Ecto neural progenitor cell (in vitro differentiated cells): Measurements from ENCODE around the gene IQSEC1.

ENCODE experiments used
- DNase-seq: peaks from one replicate; pipeline ENCODE4 v3.0.0-alpha.2; 2018; ENCODE audit warnings: low spot score

Gene IQSEC1

DNA sequence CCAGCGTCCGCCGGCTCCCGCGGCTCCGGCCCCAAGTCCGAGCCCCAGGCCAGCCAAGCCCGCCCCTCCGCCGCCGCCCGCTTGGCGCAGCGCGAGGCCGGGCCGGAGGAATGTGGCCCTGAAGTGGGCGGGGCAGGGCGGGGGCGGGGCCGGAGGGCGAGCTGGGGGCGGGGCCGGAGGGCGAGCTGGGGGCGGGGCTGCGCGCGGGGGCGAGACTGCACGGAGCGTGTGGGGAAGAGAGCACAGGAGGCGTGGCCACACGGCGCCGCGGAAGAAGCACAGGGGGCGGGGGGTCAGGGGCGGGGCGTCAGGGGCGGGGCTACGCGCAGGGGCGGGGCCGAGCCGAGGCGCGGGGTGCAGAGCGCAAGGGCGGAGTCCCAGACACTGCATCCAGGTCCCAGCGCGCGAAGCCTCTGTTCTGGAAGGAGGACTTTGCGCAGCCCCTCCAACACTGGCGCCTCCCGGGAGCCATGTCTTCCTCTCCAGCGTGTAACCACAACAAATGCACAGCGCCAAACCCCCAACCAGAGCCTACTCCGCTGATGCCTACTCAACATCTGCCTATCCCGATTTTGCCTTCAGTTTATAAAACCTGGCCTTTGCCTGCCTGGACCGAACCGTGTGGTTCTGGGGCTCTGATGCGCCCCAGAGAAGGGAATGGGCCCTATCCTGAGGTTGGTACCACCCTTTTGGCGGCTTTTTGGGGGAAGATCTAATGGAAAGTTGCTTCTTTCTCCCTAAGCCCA is 105.5 kb downstream of the IQSEC1 start:
- DNase-seq, result peak; percentile 97

DNA sequence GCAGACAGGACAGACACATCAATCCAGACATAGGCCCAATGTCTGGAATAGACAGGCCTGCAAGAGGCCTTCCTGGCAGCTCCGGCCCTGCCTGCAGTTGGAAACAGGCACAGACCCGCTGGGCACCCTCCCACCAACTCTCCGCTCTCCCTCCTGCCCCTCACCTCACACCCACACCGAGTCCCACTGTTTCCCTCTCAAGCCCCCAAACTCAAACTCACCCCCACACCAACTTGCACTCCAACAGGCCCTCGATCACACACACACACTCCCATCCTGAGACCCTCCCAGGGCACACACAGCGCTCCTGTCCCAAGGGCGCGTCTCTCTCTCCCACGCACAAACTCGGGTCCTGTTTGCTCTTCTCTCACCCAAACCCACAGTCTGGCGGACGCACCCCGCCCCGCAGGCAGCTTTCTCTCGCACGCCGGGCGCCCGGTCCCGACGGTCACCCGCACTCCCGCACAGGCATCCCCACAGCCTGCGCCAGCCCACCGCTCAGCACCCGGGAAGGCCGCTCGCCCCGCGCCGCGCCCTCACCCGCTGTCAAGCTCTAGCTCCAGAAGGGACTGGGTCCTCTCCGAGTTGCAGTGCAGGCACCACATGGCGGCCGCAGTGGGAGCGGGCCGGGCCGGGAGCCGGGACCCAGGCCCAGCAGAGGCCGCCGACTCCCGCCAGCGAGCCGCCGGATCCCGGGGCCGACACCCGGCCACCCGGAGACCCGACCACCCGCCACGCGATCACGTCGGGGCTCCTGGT is 106.2 kb downstream of the IQSEC1 start:
- no peak for DNase-seq

DNA sequence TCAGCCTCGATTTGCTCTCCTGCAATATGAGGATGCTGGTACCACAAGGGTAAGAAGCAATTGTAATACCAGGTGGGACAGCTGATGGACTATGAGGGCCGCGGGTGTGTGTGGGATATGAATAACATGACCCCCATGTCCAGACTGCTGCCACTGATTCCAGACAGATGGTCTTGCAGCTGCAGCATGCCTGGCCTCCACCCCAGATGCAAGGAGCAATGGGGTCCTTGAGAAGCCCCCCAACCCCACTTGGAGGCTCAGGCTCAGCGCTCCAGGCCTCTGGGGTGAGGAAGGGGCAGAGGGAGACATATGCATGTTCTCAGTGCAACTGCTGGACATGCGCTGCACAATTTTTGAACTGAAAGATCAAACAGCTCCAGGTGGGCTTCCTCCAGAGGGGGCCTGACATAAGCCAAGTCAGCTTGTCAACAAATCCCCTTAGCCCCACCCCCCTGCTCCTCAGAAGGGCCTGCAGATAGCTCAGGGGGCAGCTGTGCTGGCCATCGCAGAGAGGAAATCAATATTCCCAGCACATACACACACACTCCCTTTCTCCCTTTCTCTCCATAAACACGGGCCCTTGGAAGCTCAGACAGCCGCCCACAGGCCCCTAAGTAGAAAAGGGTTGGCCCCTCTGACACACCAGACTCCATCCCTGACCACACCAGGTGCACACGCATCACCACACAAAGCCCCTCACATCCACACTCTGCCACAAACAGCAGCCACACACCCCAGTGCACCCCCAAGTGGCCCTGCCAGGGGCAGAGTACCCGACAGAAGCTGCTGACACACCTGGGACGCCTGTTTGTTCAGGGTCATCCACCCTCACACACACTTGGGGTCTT is 107.0 kb downstream of the IQSEC1 start:
- DNase-seq, result no peak

DNA sequence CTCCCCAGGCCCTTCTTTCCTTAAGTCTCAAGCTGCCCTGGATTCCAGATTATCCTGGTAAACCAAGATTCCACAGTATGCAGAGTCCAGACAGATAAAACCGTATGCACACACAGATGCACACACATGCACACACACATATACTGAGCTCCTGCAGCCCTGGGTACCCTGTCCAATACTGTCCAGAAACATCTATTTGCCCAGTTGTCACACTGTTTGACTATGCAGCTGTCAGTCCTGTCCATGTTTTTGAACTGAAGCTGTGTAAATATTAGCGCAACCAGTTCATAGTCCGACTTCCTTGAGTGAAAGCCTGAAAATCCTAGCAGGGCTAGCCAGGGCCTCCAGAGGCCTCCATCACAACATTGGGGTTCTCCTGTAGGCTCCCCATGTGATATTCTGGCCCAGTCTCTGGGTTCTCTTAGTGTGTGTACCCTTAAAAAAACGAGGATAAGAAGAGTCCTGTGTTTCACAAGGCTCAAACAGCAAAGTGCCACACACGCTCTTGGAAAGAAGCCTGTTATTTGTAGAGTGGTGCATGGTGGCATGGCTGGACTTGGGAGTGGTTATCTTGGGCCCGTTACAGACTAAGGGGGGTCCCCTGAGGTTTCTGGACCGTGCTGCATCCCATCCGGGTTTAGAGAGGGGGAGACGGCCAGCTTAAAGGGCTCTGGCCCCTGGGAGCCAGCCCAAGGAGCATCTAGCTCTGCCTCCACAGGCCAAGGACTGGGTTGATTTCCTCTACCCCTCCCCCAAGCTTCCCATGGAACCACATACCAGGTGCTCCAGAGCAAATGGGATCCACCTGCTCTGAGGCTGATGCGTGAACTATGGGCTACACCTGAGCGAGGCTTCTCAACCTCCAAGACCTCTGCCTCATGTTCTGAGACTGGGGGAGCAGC is 108.3 kb downstream of the IQSEC1 start:
- no peak for DNase-seq

DNA sequence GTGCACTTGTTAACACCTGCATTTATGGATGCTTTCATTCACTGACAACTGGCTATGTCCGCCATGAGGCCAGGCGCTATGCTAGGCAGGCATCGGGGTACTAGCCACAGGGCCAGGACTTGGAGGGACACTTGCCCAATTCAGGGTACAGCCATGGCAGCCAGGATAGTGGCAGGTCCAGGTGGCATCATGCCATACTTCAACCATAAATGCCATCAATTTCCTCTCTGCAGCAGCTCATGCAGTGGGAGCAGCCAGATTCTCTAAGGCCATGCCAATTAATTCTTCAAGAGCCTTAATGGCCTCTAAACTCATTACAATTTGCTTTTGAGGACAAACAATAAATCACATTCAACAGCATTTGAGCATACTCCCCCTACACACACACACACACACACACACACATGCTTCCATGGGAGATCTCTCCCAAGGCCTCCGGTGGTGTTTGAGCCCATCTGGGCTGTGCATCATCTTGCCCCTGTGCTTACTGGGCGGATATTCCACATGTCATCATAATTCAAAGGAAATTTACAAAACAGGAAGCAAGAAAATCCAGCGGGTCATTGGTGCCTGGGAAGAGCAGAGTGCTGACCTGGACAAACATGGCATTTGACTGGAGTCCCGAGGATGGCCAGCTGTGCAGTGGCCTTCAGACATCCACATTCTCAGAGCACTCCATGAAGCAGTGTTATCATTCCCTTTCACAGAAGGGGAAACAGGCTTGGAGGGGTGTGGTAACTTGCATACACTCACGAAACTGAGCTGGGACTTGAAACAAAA is 109.1 kb downstream of the IQSEC1 start:
- no peak for DNase-seq

DNA sequence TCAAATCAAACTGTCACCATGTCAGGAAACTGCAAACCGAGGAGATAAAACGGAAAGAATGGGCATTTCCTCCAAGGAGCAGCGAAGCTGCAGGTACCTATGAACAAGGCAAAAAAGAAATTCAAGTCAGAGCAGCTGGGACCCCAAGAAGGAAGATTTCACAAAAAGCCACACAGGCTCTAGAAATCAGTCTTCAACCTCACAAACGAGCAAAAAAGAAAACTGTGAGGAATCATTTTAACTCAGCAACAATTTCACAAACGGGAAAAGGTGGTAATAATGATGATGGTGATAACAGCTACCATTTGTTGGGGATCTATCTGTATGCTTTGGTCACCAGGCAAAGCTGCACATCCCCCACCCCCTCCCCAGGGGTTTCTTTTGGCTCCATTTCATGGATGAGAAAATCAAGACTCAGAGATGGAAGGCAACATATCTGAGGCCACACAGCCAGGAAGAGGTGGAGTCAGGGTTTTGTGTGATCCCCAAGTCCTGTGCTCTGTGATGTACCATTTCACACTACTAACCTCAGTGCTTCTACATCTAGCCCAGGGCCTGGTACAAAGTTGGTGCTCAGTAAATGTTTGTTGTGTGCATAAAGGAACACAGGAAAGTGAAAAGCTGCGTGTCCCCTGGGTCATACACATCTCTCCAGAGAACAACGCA is 109.9 kb downstream of the IQSEC1 start:
- no peak for DNase-seq

DNA sequence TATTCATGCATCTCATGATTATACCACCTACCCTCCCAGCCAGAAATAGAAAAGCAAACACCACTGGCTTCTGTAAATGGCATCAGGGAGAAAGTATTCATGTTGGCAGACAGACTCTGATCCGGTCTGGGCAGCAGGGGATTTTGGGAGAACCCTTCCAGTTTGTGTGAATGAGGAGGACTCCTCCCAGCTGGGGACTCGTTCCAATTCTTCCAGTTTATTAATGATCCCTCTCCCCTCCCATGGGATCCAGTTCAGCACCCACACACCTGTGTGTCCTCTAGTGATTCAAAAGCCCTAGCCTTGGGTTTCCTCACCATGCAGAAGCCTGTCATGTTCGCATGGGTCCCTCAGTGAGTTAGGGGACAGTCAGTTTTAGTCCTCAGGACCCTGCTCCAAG is 110.9 kb downstream of the IQSEC1 start:
- no peak for DNase-seq

DNA sequence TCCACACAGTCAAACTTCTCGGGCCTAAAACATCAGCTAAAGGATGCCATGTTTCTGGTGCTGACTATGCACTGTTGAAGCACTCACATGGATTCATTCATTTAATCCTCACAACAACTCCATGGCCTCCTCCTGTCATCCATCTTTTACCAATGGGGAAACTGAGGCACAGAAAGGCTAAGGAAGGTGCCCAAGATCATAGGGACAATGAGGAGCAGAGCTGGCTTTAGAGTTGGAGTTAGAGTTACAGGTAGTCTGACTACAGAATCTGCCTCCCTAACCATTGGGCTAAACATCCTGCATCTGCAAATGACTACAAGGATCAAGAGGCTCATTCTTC is 111.6 kb downstream of the IQSEC1 start:
- no peak for DNase-seq

DNA sequence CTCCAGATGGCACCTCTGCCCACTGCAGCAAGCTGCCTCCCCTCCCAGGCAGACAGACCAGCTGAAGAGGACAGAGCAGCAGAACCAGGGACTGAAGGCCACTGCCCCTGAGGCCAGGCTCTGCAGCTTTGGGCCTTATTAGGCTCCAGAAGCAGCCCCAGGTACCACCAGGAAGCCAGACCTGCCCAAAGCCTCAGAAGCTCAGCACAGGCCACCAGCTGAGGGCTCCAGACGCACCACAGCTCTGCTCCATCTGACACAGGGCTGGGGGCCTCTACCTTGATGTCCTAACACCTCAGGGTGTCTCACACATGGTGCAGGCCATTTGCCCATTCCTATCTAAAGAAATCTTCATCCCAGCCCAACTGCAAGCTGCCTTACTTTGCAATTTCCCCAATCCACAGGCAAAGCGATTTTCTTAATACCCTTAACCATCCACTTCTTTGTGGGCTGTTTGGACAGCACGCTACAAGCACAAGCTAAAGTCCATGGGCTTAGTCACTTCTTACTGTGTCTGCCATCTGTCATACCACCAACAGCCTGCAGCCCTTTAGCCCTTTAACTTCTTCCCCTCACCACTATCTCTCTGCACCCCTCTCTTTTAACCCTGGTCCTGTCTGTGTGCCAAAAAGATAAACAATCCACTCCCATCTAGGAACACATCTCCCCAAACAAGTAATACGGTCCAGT is 112.1 kb downstream of the IQSEC1 start:
- no peak for DNase-seq

DNA sequence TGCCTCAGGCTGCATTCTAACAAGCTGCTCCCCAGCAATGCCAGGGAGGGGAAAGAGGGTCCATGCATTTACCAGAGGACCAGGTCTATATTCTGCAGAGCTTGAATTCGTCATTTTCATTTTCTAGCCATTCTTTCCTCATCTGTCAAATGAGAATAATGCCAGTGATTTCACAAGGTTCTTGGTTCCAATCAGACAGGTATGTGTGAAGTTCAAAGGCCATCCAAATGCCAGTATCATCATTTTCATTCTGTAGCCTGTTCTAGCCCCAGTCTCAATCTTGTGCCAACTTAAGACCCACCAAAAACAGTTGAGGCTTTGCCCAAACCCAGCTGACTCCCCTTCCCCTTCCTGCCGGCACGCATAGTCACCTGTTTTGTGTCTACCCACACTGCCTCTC is 112.7 kb downstream of the IQSEC1 start:
- no peak for DNase-seq

DNA sequence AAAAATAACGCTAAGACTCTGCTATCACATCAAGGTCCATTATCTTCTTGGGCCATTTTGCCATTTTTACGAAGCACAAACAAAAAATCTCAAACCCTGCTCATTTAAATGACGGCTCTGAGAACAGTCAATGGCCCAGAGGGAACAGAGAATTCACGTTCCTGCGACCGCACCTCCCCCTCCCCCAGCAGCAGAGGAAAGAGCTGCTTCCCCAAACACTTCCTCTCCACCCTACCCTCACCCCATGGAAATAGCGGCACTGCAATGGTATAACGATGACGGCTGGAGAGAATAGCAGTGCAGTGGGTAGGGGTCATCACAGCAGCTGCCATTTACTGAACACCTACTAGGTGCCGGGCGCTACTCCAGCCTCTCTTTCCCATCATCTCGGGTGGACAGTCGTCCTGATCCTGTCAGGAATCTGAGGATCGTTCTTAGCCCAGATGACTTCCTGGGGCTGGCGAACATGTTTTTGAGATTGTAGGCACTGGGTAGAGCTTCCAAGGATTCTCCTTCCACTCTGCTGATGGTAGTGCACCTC is 113.3 kb downstream of the IQSEC1 start:
- no peak for DNase-seq

DNA sequence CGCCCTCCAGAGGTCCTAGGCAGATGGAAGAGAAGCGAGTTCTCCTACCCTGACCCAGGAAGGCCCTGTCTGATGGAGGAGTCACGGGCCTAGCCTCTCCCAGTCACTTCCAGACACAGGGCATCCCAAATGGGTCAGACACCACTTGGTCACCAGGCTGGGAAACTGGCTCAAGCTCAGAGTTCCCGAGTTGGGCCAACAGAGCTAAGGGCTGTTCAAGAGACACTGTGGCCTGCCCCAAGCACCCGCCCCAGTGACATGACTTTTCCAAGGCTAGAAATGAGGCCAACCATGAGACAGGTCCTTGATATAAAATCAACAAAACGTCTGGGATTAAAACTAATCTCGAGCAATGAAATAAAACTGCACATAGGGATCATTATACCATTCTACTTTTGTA is 113.8 kb downstream of the IQSEC1 start:
- DNase-seq, result no peak

DNA sequence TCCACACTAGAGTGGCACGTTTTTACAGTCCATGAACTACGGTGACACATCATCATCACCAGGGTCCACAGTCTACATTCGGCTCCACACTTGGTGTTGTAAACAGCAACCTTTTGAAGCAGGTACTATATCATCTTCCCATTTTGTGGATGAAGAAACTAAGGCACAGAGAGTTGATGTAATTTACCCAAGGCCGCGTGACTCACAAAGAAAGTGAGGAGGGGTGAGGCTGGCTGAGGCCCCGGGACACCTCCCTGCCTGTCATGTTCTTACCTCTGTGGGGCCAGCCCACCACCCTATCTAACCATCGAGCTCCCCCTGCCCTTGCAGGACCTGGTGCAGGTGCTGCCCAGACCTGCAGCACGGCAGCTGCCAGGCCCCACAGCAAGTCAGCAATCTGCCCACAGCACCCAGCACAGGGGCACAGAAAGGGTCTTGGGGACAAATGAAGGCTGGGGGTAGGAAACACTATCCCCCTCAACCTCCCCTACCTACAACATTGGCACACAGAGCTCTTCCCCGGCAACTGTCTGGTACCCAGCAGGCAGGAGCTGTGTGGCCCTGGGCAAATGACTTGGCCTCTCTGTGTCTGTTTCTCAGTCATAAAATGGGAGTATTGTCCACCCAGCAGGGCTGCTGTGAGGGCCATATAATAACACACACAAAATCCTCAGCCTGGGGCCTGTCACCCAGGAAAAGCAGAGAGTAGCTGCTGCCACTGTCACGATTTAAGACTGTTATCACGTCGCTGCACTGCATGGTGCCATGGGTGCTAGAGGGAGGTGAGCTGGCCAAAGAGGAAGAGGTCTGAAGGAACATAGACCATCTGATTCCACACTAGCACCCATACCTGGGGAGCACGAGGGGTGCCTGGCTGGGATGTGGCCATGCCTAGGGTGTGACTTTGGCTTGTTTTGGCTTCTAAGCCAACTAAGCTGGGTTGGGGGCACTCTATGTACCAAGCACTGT is 115.1 kb downstream of the IQSEC1 start:
- DNase-seq, result no peak

DNA sequence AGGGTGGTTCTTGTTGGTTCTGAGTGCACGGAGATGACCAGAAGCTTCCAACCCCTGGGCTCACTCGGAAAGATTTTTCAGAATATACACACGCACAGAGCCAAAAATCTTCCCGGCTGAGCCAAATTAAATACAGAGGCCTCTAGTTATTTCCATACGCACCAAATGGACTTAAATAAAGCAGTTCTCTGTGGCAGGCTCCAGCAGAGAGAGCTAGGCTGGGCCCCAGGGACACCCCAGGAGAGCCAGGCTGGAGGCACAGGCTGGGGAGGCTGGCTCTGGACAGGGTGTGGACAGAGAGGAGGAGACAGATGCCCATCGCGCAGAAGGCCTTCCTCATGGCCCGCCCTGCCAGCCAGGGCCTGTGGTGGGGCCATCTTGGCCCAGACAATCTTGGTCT is 115.9 kb downstream of the IQSEC1 start:
- no peak for DNase-seq

DNA sequence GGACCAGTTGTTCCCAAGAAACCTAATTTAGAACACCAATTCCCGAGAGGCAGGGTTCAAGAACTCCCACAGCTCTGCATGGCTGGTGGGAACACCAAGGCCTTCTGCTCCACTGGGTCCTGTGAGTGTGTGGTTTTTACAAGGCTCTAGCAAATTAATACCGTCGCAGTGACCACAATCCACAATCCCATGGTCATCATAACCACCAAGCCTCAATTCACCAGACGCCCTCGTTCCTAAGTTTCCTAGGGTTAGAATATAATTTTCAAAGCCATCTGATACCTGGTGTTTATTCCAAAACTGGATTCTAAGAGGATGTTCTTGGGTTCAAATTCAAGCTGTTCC is 116.9 kb downstream of the IQSEC1 start:
- DNase-seq, result no peak

DNA sequence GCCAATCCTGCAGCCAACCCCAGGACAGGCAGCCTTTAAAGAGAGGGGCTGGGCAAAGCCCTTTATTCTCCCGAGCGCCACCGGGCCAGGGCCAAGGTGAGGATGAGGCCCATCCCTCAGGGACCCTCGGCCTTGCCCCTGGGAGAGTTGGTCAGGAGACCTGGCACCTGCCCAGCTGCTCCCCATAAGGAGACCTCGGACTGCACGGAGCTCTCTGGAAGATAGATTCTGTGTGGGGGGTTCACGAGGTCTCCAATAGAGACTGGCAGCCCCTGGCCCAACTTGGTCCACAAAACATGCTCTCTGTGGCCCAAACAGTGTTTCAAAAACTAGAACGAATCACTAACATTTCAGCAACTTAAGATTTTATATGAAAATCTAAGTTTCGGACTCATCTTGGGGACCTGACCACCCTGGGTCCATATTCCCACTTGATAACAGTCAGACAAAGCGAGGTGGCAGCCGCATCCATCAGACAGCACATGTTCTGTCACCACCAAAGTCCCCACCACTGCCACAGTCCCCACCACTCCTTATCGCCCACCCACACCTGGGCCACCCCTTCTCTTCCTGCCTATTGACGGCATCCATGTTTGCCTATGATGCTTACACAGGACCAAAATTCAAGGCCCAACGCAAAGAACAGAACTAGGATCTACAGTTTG is 117.4 kb downstream of the IQSEC1 start:
- DNase-seq, result no peak

DNA sequence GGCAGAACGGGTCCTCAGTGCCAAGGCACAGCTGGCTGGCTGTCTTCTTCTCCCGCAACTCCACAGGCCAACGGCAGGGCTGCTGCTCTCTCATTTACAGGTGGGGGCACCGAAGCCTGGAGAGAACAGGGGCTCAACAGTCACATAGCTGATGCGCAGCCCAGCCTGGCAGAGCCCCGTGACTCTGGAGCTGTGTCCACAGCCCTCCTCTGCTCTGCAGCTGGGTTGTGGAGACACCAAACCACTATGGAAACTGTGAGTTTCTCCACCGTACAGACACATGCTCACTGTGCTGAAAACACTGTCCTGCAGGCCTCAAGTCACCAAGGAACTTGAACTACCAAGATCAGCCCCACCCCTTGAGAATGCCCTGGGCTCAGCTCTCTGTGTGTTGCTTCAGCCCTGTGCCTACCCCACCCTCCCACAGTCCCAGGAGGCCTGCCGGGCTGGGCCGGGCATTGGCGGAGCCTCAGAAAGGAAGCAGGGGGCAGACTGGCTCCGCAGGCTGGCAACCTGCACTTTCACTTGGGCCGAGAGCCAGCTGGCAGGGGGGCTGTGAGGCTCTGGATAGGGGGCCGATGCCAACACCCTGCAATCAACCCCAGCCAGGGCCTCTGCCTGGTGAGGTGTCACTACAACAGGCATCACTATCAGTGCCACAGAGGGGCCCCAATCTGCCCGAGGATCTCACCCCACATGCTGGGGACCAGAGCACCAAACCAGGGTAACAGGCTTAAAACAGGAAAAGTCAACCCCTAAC is 118.2 kb downstream of the IQSEC1 start:
- no peak for DNase-seq
